ENCODE measurements around the gene ZNF385B. TPM values are rescaled to one million over a fixed set of nuclear protein-coding genes. Genes with fewer than 3 reads are reported as not detected.

The ZNF385B gene
- total and polyA plus RNA-seq, 11 donors: 0.07 to 12.2 (median 2.3) TPM

DNA sequence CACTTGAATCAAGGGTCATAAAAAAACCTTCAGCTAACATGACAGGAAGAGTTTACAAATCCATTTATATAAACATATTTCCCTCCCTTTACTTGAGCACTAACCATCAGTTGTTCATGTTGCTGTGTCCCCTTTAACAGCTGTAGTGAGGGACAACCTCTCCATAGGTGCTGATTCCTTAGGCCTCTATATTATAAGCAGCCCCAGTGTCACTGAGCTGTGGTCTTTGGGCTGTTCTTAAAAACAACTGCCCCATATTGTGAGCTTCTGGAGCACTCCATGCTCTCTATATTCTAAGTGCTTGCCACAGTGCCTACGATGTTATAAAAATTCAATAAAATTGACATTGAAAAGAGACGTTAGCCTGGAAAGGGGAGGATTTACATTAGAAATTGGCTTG is 175.3 kb downstream of the ZNF385B start:
- Histone ChIP-seq H3K27me3 (no peaks in the 10 kb centered on the region), H3K27ac (no peak overlapping the region), H3K4me1 (no peaks in the 10 kb centered on the region), H3K4me3 (no peak overlapping the region), H3K9me3 (no peaks in the 10 kb centered on the region), H3K36me3 (no peaks in the 10 kb centered on the region)
- intact Hi-C loops (cut with DNase I): no loop called here
- no peak for DNase-seq
- no peak for ATAC-seq
- no peak for TF ChIP-seq POLR2A (IDR thresholded peaks at IDR 0.05)
- WGBS, 4 donors: 86 to 94% (median 91%) methylated on average over 2 of the region's 2 CpGs

DNA sequence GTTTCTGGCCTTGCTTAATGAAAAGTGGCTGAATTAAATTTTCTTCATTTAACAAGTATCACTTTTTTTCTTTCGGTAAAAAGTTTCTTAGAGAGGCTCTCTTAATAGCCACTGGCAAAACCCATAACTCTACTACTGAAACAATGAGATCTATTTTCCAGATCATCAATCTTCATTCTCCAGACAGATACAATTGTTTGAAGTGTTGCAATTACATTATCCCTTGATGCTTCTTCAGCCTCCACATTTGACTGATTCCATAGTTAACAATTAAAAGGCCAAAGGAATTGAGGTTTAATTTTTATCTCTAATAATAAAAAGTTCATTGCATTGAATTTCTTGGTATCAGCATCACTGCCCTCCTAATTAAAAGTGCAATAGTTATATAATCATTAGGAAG is 176.3 kb downstream of the ZNF385B start:
- Histone ChIP-seq H3K27me3 (no peaks in the 10 kb centered on the region), H3K27ac (no peak overlapping the region), H3K4me1 (peaks cover 0 to 6% (median 0%) of the 10 kb centered on the region in 12 donors), H3K4me3 (no peak overlapping the region), H3K9me3 (no peaks in the 10 kb centered on the region), H3K36me3 (no peaks in the 10 kb centered on the region)
- no peak for ATAC-seq
- no peak for DNase-seq
- intact Hi-C loops (cut with DNase I): no loop called here
- TF ChIP-seq POLR2A (IDR thresholded peaks at IDR 0.05): no peak
- TF ChIP-seq, protein P1, sequence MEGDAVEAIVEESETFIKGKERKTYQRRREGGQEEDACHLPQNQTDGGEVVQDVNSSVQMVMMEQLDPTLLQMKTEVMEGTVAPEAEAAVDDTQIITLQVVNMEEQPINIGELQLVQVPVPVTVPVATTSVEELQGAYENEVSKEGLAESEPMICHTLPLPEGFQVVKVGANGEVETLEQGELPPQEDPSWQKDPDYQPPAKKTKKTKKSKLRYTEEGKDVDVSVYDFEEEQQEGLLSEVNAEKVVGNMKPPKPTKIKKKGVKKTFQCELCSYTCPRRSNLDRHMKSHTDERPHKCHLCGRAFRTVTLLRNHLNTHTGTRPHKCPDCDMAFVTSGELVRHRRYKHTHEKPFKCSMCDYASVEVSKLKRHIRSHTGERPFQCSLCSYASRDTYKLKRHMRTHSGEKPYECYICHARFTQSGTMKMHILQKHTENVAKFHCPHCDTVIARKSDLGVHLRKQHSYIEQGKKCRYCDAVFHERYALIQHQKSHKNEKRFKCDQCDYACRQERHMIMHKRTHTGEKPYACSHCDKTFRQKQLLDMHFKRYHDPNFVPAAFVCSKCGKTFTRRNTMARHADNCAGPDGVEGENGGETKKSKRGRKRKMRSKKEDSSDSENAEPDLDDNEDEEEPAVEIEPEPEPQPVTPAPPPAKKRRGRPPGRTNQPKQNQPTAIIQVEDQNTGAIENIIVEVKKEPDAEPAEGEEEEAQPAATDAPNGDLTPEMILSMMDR (IDR thresholded peaks at IDR 0.05): no peak
- WGBS, 4 donors: 51 to 93% (median 76%) methylated on average over 1 of the region's 1 CpG

DNA sequence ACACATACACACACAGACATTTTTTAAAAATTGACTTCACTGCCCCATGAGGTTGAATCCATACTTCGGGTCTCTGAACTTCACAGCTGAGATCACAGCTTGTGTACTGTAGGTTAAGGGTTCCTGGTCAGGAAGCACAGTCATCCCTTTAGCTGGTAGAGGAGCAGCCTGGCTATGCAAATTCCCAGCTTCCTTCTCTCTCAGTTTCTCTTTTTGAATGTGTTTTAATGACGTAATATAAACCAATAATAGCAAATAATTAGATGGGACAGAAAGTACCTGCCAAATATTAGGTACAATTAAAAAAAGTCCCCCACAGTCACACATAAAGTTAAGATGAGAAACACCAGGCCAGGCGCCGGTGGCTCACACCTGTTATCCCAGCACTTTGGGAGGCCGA is 178.7 kb downstream of the ZNF385B start:
- Histone ChIP-seq H3K27me3 (no peaks in the 10 kb centered on the region), H3K27ac (no peak overlapping the region), H3K4me1 (peaks cover 0 to 14% (median 2%) of the 10 kb centered on the region in 12 donors), H3K36me3 (no peaks in the 10 kb centered on the region), H3K9me3 (no peaks in the 10 kb centered on the region), H3K4me3 (no peak overlapping the region)
- WGBS, 4 donors: 88 to 93% (median 91%) methylated on average over 5 of the region's 5 CpGs
- ATAC-seq (no peak), DNase-seq (no peak)
- TF ChIP-seq, protein P1 (IDR thresholded peaks at IDR 0.05): no peak
- TF ChIP-seq POLR2A (IDR thresholded peaks at IDR 0.05): no peak
- intact Hi-C loops (cut with DNase I): no loop called here

DNA sequence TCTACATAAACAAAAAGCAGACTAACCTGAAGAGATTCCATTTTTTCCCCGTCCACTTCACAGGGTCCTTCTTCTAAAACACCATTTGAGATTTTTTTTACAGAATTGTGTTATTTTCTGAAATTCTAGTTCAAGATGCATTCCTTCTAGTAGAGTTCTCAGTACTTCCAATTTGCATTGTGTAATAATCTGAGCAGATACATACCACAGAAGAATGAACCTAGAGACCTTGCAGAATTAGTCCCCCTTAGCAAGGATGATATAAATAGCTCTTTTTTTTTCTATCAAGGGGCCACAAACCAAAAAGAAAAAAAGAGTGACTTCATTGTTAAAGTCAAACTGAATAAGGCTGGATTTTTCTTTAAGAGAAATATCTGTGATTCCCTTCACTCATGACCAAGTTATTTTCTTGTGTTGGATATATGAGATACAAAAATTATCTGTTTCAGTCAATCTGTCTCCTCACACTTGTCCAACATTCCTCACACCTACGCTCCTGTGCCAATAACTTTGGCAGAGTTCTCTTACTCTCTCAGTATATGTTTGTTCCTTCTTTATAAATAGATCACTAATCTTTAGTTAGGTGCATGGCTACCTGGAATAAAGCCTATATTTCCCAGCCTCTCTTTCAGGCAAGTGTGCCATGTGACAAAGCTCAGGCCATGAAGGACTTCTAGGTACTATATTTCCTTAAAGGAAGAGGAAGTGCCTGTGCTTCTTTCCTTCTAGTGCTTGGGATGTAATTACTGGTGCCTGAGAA is 183.5 kb downstream of the ZNF385B start:
- peaks cover 0 to 28% (median 9%) of the 10 kb centered on the region in 12 donors for H3K4me1 ChIP-seq
- H3K9me3 ChIP-seq: no peaks in the 10 kb centered on the region
- no peaks in the 10 kb centered on the region for H3K36me3 ChIP-seq
- TF ChIP-seq POLR2A (IDR thresholded peaks at IDR 0.05): no peak
- TF ChIP-seq, protein P1 (IDR thresholded peaks at IDR 0.05): no peak
- WGBS, 4 donors: 42 to 57% (median 54%) methylated on average over 2 of the region's 2 CpGs
- no peak overlapping the region for H3K4me3 ChIP-seq
- intact Hi-C loops (cut with DNase I): no loop called here
- no peaks in the 10 kb centered on the region for H3K27me3 ChIP-seq
- DNase-seq (no peak), ATAC-seq (peak; percentile 54 to 81 (median 72))
- peak overlapping the region in 9 of 12 donors; percentile 28 to 80 (median 62) for H3K27ac ChIP-seq

All from heart left ventricle (tissue), 16 donors.